GM20431 (cell line): Measurements from ENCODE around the gene REXO1.
"Not testable (repeated sequence)": the region's sequence is repeated elsewhere in the genome, so short reads cannot be mapped to it uniquely, and the experiment has no call there.

Experiments used
- in situ Hi-C: fragments of 300-500 bp; cut with MseI, MboI; formaldehyde crosslinking; loops from one replicate; pipeline ENCODE4 v1.15.0; 2020; ENCODE audit warnings: low sequenced_read_pairs; ENCODE audit not compliant: unreplicated experiment

Gene REXO1

GRCh38 chr19:1806184-1807029, 41.9 kb downstream of the REXO1 start:
- in situ Hi-C loops = no loop called here

GRCh38 chr19:1805401-1806183, 42.7 kb downstream of the REXO1 start:
- in situ Hi-C loops = no loop called here

- in situ Hi-C loops = no loop called here
These were observed 43.4 kb downstream of the REXO1 start for GRCh38 chr19:1804858-1805257.

- in situ Hi-C loops = no loop called here
These were observed 48.5 kb downstream of the REXO1 start for GRCh38 chr19:1799695-1800342.

GRCh38 chr19:1797313-1797712, 51.0 kb downstream of the REXO1 start:
- in situ Hi-C loops = not testable (repeated sequence)

GRCh38 chr19:1796395-1797142, 51.7 kb downstream of the REXO1 start:
- in situ Hi-C loops = no loop called here

- in situ Hi-C loops = no loop called here
These were observed 53.7 kb downstream of the REXO1 start for GRCh38 chr19:1794424-1795172.

- in situ Hi-C loops = no loop called here
These were observed 56.4 kb downstream of the REXO1 start for GRCh38 chr19:1791879-1792278.

GRCh38 chr19:1790054-1790792, 58.1 kb downstream of the REXO1 start:
- in situ Hi-C loops = no loop called here

GRCh38 chr19:1789261-1790041, 58.8 kb downstream of the REXO1 start:
- in situ Hi-C loops = no loop called here

GRCh38 chr19:1787116-1787515, 61.2 kb downstream of the REXO1 start:
- in situ Hi-C loops = no loop called here

GRCh38 chr19:1786668-1787067, 61.6 kb downstream of the REXO1 start:
- in situ Hi-C loops = no loop called here

GRCh38 chr19:1785310-1785709, 63.0 kb downstream of the REXO1 start:
- in situ Hi-C loops = no loop called here

GRCh38 chr19:1783874-1784273, 64.4 kb downstream of the REXO1 start:
- in situ Hi-C loops = no loop called here

- in situ Hi-C loops = no loop called here
These were observed 64.9 kb downstream of the REXO1 start for GRCh38 chr19:1783354-1783753.

- in situ Hi-C loops = no loop called here
These were observed 65.8 kb downstream of the REXO1 start for GRCh38 chr19:1782521-1782920.

GRCh38 chr19:1780272-1780958, 67.9 kb downstream of the REXO1 start:
- in situ Hi-C loops = no loop called here
